Erythroblast (primary cell): ENCODE results near the gene WNT3.

Source experiments
- GATA1 ChIP-seq: IDR thresholded peaks from 2 replicates; pipeline ENCODE4 v1.6.1; 2011; ENCODE audit warnings: low read depth, mild to moderate bottlenecking, control low read depth, low read length, moderate library complexity
- POLR2A ChIP-seq: IDR thresholded peaks from 2 replicates; pipeline ENCODE4 v1.6.1; 2011; ENCODE audit warnings: mild to moderate bottlenecking, low read length

- TF ChIP-seq POLR2A (no peak), GATA1 (no peak)
Observed at GRCh38 chr17:46741122-46741730, 77.3 kb downstream of the WNT3 start.
